HG03439 (cell line): ENCODE measurements around the gene PPTC7.

ENCODE experiments used
- ATAC-seq: cut with Tn5 transposase; IDR thresholded peaks from one replicate; pipeline ENCODE4 v1.9.1; 2021; ENCODE audit warnings: mild to moderate bottlenecking, moderate library complexity; ENCODE audit not compliant: unreplicated experiment

Gene PPTC7

DNA sequence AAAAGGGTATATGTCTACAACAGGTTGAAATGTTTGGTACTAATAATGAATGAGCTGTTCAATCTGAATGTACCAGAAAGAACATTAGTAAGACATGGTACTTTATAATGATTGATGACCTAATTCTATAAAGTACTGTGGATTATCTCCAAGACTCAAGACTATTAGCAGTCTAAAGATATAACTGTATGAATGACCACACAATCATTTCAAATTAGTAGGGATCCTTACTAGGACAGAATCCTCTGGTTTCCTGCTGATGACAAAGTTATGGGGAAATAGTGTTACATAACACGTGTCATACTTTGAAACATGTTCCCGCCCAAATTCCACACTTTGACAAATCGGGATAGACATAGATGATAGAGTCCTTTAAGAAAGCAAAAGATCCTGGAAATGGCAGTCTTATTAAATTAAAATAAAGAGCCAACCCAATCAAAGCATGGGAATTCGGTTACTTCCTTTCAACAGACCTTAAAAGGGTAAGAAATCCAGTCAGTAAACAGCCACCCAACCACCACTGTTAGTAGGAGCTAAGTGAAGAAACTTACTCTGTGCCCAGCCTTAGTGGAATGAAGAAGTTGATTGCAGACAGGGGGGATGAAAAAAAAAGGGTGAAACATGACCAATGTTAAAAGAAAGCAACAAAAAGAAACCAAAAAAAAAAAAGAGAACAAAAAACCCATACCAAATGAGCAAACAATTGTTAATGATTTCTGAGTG lies 84.0 kb downstream of the PPTC7 start:
- ATAC-seq, result no peak
